Measurements from ENCODE around the gene MFRP.

Gene MFRP

DNA sequence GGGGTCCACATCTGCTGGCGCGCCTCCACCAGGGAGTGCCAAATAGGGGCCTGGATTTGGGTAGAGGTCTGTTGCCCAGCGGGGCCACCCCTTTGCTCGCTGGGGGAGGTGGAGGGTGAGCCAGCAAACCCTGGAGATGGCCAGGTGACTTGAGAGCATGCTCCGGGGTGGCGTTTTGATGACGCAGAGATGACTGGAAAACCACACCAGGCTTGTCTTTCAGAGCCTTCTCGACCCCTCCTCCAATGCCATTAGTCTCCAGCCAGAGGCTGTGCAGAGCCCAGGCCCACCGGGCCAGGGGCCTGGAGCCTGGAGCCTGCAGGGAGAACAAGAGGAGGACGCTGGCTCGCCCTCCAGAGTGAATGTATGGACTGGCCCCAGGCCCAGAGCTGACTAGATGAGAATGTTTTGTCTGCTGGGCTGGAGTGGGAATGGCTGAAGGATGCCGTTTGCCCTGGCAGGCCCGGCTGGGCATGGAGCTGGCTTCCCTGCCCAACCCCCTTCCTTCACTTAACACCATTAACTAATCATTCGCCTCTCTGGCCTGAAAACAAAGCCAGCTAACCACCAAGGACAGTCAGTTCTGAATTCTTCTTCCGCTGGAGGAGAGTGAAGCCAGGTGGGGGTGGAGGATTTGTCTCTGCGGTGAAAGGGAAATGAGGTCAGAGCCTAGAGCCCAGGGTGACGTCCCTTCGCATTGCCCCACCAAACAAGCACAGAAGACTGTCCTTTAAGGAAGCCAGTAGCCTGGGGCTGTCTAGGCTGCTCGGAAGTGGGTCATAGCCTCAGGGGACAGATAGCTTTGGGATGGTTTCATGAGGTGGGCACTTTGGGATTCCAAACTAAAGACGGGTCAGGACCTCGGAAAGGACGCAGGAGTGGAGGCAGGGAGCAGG lies 28.0 kb downstream of the MFRP start:
- no peak for DNase-seq (ENCODE audit: low read depth)

DNA sequence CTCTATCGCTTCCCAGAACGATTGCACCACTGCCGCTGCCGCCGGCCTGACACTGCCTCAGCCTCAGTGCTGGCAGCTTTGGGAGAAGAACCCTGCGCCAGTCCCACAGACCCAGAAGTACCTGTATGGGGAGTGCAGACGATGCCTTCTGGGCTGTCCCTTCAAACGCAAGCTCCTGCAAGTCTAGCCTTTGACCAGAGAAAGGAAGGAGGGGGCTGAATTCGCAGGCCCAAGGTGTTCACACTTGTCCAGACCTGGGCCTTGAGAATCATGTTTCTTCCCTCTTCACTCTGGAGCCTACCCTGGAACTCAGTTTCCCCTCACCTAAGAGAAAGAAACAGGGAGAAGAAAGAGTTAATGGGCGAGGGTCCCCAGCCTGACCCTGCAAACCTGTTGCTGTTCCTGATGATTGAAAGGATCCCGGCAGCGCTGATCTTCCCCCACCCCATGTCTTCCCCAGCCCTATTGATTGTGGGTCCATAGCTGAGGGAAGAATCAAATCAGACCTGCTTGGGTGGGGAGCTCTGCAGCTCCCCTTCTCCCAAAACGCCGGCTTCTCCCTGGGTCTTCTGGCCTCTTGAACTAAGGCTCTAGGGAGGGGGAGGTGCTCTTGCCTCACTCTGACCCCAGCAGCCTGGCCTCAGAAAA lies 28.8 kb downstream of the MFRP start:
- DNase-seq (ENCODE audit: low read depth): no peak

DNA sequence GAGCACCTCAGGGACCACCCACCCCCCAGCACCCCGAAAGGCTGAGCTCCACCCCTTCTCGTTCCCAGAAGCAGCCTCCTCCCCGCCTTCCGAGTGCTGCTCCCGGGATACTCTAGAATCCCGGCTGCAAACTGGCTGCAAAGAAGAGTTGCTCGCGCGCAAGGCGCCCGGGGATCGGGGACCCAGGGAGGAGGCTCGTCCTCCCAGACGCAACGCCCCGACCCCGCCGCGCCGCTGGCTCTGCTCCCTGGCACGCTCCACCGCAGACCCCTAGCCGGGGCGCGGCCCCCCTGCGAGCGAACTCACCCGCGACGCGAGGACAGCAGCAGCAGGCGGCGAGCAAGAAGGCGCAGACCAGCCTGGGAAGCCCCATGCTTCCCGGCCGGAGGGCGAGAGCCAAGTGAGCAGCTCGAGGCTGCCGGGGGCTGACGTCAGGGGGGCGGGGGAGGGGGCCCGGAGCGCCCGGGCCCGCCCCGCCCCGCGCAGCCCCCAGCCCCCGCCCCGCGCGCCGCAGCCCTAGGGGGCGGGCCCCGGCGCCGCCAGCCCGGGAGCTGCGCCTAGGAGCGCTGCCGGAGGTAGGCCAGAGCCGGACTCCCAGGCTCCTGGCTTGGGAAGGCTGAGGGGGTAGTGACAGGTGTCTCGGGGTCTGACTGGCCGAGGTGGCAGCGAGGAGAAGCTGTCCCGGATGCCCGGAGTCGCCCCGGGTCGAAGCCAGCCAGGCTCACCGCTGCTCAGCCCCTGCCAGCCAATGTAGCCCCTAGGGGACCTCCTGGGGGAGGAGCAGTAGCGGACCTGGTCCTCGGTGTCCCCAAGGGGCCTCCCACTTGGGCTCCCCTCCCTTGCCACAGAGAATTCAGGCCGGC lies 29.5 kb downstream of the MFRP start, which contains the start of gene MCAM:
Gene MCAM (minus strand): TSS at position 402 of the 863 bp plus-strand sequence. CDS start 29 bp downstream, at position 373.
- no peak for DNase-seq (ENCODE audit: low read depth)

DNA sequence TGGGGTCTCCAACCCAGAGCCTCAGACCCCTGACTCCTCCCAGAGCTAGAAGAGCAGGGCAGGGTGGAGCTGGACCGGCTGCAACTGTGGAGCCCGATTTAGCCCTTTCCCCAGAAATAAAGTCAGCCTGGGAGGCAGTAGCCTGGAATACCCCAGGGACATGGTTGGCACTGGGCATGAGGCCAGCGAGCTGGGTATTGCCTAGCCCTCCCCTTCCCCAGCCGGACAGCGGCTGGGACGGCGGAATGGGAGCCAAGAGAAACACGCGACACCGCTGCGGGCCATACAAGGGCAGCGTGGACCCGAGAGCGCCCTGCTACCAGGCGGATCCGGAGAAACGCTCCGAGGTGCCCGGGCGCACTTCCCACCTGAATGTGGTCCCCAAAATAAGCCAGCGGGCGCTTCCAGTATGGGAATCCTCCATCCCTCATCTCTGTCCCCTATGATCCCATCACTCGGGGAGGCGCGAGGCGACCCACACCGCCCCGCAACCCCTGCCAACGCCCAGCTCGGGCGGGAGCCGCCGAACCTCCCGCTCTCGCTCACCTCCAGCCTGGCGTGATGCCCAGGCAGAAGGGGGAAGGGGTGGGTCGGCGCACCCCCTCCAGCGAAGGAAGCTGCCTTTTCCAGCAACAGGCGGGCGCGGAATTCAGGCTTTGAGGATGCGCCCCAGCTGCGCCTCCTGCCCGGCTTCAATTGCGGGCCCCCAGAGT lies 30.3 kb downstream of the MFRP start:
- no peak for DNase-seq (ENCODE audit: low read depth)

GRCh38 chr11:119315131-119316015 lies 31.1 kb downstream of the MFRP start:
- no peak for DNase-seq (ENCODE audit: low read depth)

DNA sequence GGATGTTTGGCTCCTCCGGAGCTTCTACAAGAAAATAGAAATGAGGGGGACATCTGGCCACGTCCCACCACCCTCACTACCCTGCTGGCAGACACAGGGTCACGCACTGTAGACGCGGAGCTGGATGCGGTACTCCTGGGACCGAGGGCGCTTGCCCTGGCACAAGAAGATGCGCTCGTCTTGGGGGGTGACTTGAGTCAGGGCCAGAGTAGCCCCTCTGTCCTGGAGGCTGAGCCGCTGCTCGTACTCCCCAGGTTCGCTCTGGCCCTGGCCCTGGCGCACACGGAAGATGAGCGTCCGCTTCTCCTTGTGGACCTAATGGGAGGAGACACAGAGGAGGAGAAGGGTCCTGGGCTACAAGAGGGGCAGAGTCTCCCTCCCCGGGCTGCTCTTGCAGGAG lies 31.8 kb downstream of the MFRP start:
- DNase-seq (ENCODE audit: low read depth): no peak

- no peak for DNase-seq (ENCODE audit: low read depth)
Observed at GRCh38 chr11:119310682-119311052, 35.8 kb downstream of the MFRP start.

DNA sequence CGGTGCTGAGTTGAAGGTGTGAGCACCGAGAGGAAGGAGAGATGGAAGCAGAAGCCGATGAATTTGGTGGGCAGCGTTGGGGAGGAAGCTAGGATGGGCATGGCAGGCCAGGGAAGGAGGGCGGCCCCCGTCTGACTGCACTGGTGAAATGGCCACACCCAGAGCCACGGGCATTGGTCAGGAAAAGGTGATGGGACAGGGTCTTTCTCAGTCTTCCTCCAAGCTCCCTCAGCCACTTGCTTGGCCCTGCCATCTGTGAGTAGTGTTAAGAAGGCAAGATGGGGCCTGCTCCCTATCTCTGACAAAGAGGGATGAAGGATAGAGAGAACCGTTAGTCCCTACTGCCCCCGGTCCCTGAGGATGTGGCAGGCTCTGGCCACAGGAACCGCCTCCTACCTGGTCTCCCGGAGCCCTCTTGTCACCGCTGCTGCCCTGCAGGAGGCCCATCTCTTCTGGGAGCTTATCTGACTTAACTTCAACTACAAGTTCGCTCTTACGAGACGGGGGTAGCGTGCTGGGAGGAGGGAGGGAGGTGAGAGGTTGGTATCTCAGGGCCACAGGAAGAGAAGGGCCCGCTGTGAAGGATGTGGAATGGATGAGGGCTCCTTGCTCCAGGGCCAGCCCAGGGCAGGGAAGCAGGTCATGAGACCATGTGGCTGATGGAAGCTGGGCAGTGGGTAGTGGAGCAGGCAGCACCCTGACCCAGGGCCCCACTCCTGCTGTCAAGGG lies 36.4 kb downstream of the MFRP start:
- DNase-seq (ENCODE audit: low read depth): no peak

DNA sequence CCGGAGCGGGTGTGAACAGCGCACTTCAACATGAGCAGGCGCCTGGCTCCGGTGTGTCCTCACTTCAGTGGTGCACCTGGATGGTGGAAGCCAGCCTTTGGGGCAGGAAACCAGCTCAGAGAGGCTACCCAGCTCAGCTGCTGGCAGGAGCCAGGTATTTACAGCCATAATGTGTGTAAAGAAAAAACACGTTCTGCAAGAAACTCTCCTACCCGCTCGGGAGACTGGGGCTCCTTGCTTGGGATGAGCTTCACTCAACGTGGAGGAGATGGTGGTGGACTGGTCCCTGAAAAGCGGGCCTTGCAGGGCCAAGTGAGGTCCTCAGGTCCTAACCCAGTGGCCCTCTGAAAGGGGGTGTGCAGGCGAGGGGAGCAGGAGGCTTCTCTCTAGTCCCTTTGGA lies 37.1 kb downstream of the MFRP start:
- DNase-seq (ENCODE audit: low read depth): no peak

- DNase-seq (ENCODE audit: low read depth): no peak
Observed at GRCh38 chr11:119307974-119308373, 38.5 kb downstream of the MFRP start.

DNA sequence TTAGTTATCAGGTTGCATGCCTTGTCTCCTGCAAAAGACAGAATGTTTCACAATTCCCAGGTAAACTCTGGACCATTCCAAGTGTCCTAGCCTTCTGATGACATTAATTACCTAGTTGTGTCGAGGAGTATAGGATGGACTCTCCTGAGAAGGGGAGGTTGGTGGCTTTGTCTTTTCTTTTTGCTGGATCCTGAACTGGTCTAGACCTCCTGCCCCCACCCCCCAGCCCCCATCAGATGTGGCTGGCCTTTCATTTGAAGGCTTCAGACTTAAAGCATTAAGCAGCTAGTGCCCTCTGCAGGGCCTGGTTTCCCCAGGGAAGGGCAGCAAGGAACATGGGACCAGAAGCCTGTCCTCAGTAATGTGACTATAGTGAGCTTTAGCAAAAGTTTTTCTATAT lies 39.3 kb downstream of the MFRP start:
- no peak for DNase-seq (ENCODE audit: low read depth)

DNA sequence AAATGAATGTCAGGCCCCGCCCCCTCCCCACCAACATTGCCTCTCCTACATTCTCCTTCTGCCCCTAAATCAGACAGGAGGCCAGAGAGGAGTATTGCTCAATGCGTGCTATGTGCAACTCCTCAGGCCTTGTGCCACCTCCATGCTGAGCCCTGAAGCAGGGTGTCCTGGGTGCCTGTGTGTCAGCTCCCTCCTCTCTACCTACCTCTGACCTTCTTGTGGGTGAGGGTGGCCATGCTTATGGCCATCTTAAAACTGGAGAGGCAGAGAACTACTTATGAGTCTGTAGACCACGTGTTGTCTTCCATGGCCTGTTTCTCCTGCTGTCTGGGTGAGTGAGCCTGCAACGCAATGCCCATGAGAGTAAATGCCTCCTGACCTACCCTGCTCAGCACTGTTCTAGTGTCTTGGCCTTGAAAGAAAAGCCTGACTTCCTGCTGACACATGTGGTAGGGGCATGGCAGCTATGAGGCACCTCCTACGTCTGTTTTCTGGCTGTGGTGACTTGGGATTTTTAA lies 40.1 kb downstream of the MFRP start:
- DNase-seq (ENCODE audit: low read depth): no peak

- DNase-seq (ENCODE audit: low read depth): no peak
Observed at GRCh38 chr11:119305556-119306372, 40.7 kb downstream of the MFRP start.

DNA sequence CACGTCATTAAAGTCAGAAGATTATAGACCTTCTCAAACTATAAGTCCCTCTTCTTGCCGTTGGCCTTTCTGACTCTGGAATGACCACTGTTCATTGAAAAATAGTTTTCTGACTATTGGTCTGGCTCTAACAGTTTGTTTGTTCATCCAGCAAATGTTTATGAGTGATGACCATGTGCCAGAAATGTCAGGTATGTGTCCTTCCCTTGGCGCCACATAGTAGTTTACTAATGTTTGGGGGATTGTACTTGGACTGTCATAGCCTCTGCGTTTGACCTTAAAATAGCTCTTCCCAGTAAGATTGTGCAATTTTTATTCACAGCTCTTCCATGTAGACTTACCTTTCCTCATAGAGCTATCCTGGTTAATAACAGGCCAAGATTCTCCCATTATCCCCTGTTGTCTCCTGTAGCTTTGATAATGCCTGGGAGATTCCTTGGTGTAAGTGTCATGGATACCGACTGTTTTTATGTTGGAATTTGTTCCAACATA lies 43.2 kb downstream of the MFRP start:
- DNase-seq (ENCODE audit: low read depth): no peak

- DNase-seq (ENCODE audit: low read depth): no peak
Observed at GRCh38 chr11:119300198-119300964, 46.1 kb downstream of the MFRP start.

DNA sequence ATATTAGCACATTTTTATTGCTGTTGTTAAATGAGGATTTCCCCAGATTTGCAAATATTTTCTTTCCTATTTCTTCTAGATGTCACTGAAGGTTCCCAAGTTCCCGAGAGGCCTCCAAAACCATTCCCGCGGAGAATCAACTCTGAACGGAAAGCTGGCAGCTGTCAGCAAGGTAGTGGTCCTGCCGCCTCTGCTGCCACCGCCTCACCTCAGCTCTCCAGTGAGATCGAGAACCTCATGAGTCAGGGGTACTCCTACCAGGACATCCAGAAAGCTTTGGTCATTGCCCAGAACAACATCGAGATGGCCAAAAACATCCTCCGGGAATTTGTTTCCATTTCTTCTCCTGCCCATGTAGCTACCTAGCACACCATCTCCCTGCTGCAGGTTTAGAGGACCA lies 47.1 kb downstream of the MFRP start:
- DNase-seq (ENCODE audit: low read depth): no peak

GRCh38 chr11:119298726-119299125 lies 47.8 kb downstream of the MFRP start:
- no peak for DNase-seq (ENCODE audit: low read depth)

GRCh38 chr11:119297938-119298337 lies 48.6 kb downstream of the MFRP start:
- DNase-seq (ENCODE audit: low read depth): no peak
